GM12878 (cell line): ENCODE results near the gene ADAMTS3. TPM values are rescaled to one million over a fixed set of nuclear protein-coding genes. Genes with fewer than 3 reads are reported as not detected.

Experiments used
- ATAC-seq: fragments of 200-7000 bp; cut with Tn5 transposase; 3 replicates; pipeline ENCODE4 v1.9.1; 2020; ENCODE audit warnings: mild to moderate bottlenecking, moderate library complexity
- BruUV-seq: library from RNA; stranded (reverse); fragments of 400-500 nt; replicated peaks from 2 replicates; lab custom pipeline; 2021; lab: Mats Ljungman, UMichigan
- CTCF ChIA-PET: fragments of 300-600 bp; sonication (Branson Sonifier 250); formaldehyde crosslinking; extraction: SDS; loops from one replicate; lab custom pipeline; 2021; ENCODE audit warnings: inconsistent platforms; lab: Yijun Ruan, JAX
- POLR2A ChIA-PET: fragments of 350-600 bp; formaldehyde crosslinking; extraction: SDS; loops from one replicate; lab custom pipeline; 2021; ENCODE audit warnings: inconsistent platforms; lab: Charles Lee
- RAD21 ChIA-PET: fragments of 300-600 bp; sonication (Branson Sonifier 250); formaldehyde crosslinking; loops from one replicate; lab custom pipeline; 2023; ENCODE audit warnings: antibody characterized with exemption; ENCODE audit not compliant: unreplicated experiment; lab: Charles Lee
- SMC1A ChIA-PET: fragments of 300-600 bp; sonication (Branson Sonifier 250); formaldehyde crosslinking; loops from one replicate; lab custom pipeline; 2023; ENCODE audit not compliant: unreplicated experiment, uncharacterized antibody; lab: Charles Lee
- DNase-seq: peaks from one replicate; pipeline ENCODE4 v3.0.0-alpha.2; 2011; ENCODE audit warnings: low read depth, low spot score
- FAIRE-seq: peaks from 3 replicates; lab custom pipeline; 2011; peaks lifted over from hg19 to GRCh38; lab: Jason Lieb, UNC
- H2AFZ ChIP-seq: 2 replicates; pipeline ENCODE4 v1.6.0; 2011; ENCODE audit warnings: low read depth, low read length, control low read depth; ENCODE audit not compliant: control insufficient read depth
- H3K27ac ChIP-seq: 2 replicates; pipeline ENCODE4 v1.5.1; 2011; ENCODE audit warnings: control low read depth; ENCODE audit not compliant: control insufficient read depth, insufficient read depth
- H3K27me3 ChIP-seq, 2 experiments: replicated peaks in 1 of 2; 2 replicates each; pipeline versions ENCODE4 v1.6.0 to v1.6.1; 2011; ENCODE audit warnings: low read length in 1 of 2; ENCODE audit not compliant: control insufficient read depth in 2 of 2, insufficient read depth in 2 of 2
- H3K36me3 ChIP-seq, 2 experiments: 2 replicates each; pipeline ENCODE4 v1.5.1; 2011; ENCODE audit warnings: low read length in 1 of 2; ENCODE audit not compliant: control insufficient read depth in 2 of 2, insufficient read depth in 2 of 2
- H3K4me1 ChIP-seq: 2 replicates; pipeline ENCODE4 v1.6.1; 2011; ENCODE audit warnings: mild to moderate bottlenecking, low read length, moderate library complexity, mixed read lengths; ENCODE audit not compliant: control insufficient read depth, insufficient read depth
- H3K4me2 ChIP-seq: 2 replicates; pipeline ENCODE4 v1.6.0; 2011; ENCODE audit warnings: control low read depth; ENCODE audit not compliant: control insufficient read depth, insufficient read depth
- H3K4me3 ChIP-seq: fragments of 200-600 bp; sonication (generic); 2 replicates; pipeline ENCODE4 v1.5.1; 2016
- H3K79me2 ChIP-seq: 2 replicates; pipeline ENCODE4 v1.6.0; 2011; ENCODE audit warnings: low read length; ENCODE audit not compliant: control insufficient read depth, insufficient read depth
- H3K9ac ChIP-seq: 2 replicates; pipeline ENCODE4 v1.8.0; 2011; ENCODE audit warnings: low read length, control low read depth, mixed read lengths; ENCODE audit not compliant: control insufficient read depth, insufficient read depth
- H3K9me3 ChIP-seq: replicated peaks from 3 replicates; pipeline ENCODE4 v1.5.1; 2011; ENCODE audit warnings: mild to moderate bottlenecking, low read length; ENCODE audit not compliant: control insufficient read depth, insufficient read depth
- H4K20me1 ChIP-seq: 2 replicates; pipeline ENCODE4 v1.6.0; 2011; ENCODE audit not compliant: control insufficient read depth, insufficient read depth
- CBX3 ChIP-seq: fragments of 200-600 bp; sonication (generic); IDR thresholded peaks from 2 replicates; pipeline ENCODE4 v1.6.1; 2016; ENCODE audit warnings: low read depth, borderline replicate concordance
- FOXM1 ChIP-seq: IDR thresholded peaks from 2 replicates; pipeline ENCODE4 v1.6.1; 2012; ENCODE audit warnings: low read depth, mild to moderate bottlenecking, inconsistent platforms, low read length, moderate library complexity
- GATAD2B ChIP-seq: fragments of 450-650 bp; conservative IDR thresholded peaks from 2 replicates; pipeline ENCODE4 v1.6.1; 2017; ENCODE audit warnings: low read depth, mild to moderate bottlenecking, moderate library complexity
- HCFC1 ChIP-seq: fragments of 150-350 bp; IDR thresholded peaks from 2 replicates; pipeline ENCODE4 v1.6.1; 2014; ENCODE audit warnings: low read length
- NBN ChIP-seq: fragments of 450-650 bp; IDR thresholded peaks from 2 replicates; pipeline ENCODE4 v1.6.1; 2016
- NKRF ChIP-seq: fragments of 450-650 bp; conservative IDR thresholded peaks from 2 replicates; pipeline ENCODE4 v1.6.1; 2017; ENCODE audit warnings: mild to moderate bottlenecking, moderate library complexity
- NR2C1 ChIP-seq: fragments of 450-650 bp; IDR thresholded peaks from 2 replicates; pipeline ENCODE4 v1.6.1; 2017; ENCODE audit warnings: antibody characterized with exemption, mild to moderate bottlenecking, moderate library complexity
- RFX5 ChIP-seq: IDR thresholded peaks from 2 replicates; pipeline ENCODE4 v1.6.1; 2011; ENCODE audit warnings: low read depth, low read length, improper control_type of control experiment
- SMC3 ChIP-seq: IDR thresholded peaks from 2 replicates; pipeline ENCODE4 v1.6.1; 2011; ENCODE audit warnings: low read length, improper control_type of control experiment, borderline replicate concordance
- SREBF1 ChIP-seq: IDR thresholded peaks from 2 replicates; pipeline ENCODE4 v1.6.1; 2012; ENCODE audit warnings: mild to moderate bottlenecking, low read length
- SRF ChIP-seq, 2 experiments: IDR thresholded peaks; 2 replicates each; pipeline ENCODE4 v1.6.1; 2011; ENCODE audit warnings: low read depth in 2 of 2, low read length in 2 of 2, mild to moderate bottlenecking in 1 of 2, moderate library complexity in 1 of 2
- ZNF24 ChIP-seq: fragments of 450-650 bp; IDR thresholded peaks from 2 replicates; pipeline ENCODE4 v1.6.1; 2017; ENCODE audit warnings: antibody characterized with exemption, mild to moderate bottlenecking
- WGBS: methylation state at CpG from one replicate; pipeline ENCODE4 v1.1.6; 2016; ENCODE audit warnings: low lambda C conversion rate; ENCODE audit not compliant: insufficient replicate concordance, insufficient coverage; ENCODE audit errors: missing lambda C conversion rate; 5-methylcytosine and 5-hydroxymethylcytosine counted together
- in situ Hi-C: fragments of 300-500 bp; cut with MboI; formaldehyde crosslinking; loops from 9 replicates; pipeline ENCODE4 v1.14.3; 2018; ENCODE audit warnings: mixed read lengths
- intact Hi-C: fragments of 100-400 bp; cut with micrococcal nuclease; formaldehyde crosslinking; loops from one replicate; pipeline ENCODE4 v1.14.2; 2022; ENCODE audit not compliant: unreplicated experiment
- polyA plus RNA-seq, 11 experiments: library from polyadenylated mRNA; depleted of rRNA in 4 of 11; unstranded in 6 of 11; stranded (reverse) in 5 of 11; fragments of >200 nt; fragmentation: Nextera tagmentation in 4 of 11; fragmentation: Illumina TruSeq in 1 of 11; extraction: Ambion mirVana in 4 of 11; extraction: Trizol in 1 of 11; gene quantifications; 1 replicate in 1 of 11; 2 replicates in 10 of 11; pipeline versions ENCODE4 v1.2.1 to v1.2.3, GENCODE V29; 2011 to 2016; ENCODE audit warnings: inconsistent platforms in 2 of 11, missing spikeins in 2 of 11, low read depth in 1 of 11
- total RNA-seq, 4 experiments: library from RNA; depleted of rRNA in 3 of 4; stranded (reverse); fragments of >200 nt in 3 of 4; fragmentation: Illumina TruSeq in 1 of 4; extraction: Trizol in 1 of 4; gene quantifications; 2 replicates each; pipeline versions ENCODE4 v1.2.1 to v1.2.3, GENCODE V29; 2013 to 2021

Gene ADAMTS3
- total and polyA plus RNA-seq, 10 of the 15 experiments (the other 5 are each of a cell fraction or from before 2014, with no cell fraction given) = under 0.01 to 0.07 (median 0.02) TPM; not detected in 6

- no peak for TF ChIP-seq SRF (IDR thresholded peaks at IDR 0.05; ENCODE audit: low read depth in 2 of 2, low read length in 2 of 2)
- no peak for TF ChIP-seq GATAD2B
- TF ChIP-seq ZNF24 = no peak
Observed at GRCh38 chr4:72274251-72274650, 294.8 kb downstream of the ADAMTS3 start (continued).

- H3K27me3 ChIP-seq = no peaks in the 10 kb centered on the region
- WGBS = 6% methylated on average over 1 of the region's 1 CpG
- no peaks in the 10 kb centered on the region for H3K79me2 ChIP-seq
- H3K27ac ChIP-seq = no peak overlapping the region
- no peaks in the 10 kb centered on the region for H3K4me1 ChIP-seq
- no peaks in the 10 kb centered on the region for H4K20me1 ChIP-seq
- no TSS peak for BruUV-seq
- H3K4me3 ChIP-seq = no peak overlapping the region
- no peak overlapping the region for H2AFZ ChIP-seq
- no peak overlapping the region for H3K9ac ChIP-seq
- no peak overlapping the region for H3K4me2 ChIP-seq
- H3K36me3 ChIP-seq = no peaks in the 10 kb centered on the region
- TF ChIP-seq CBX3 (no peak), NKRF (no peak), NR2C1 (no peak), HCFC1 (no peak), RFX5 (no peak), FOXM1 (no peak), SMC3 (no peak), SREBF1 (no peak), NBN (no peak)
- SMC1A ChIA-PET = no interaction called here
- POLR2A ChIA-PET = no interaction called here
- no peak for FAIRE-seq
- H3K9me3 ChIP-seq = no peaks in the 10 kb centered on the region
- intact Hi-C loops = no loop called here
- DNase-seq = no peak
- in situ Hi-C loops = no loop called here
- RAD21 ChIA-PET = no interaction called here
- ATAC-seq = no peak
- CTCF ChIA-PET = no interaction called here
Observed at GRCh38 chr4:72255269-72255668, 313.8 kb downstream of the ADAMTS3 start.
